ENCODE measurements around the gene SH2D6.

DNA sequence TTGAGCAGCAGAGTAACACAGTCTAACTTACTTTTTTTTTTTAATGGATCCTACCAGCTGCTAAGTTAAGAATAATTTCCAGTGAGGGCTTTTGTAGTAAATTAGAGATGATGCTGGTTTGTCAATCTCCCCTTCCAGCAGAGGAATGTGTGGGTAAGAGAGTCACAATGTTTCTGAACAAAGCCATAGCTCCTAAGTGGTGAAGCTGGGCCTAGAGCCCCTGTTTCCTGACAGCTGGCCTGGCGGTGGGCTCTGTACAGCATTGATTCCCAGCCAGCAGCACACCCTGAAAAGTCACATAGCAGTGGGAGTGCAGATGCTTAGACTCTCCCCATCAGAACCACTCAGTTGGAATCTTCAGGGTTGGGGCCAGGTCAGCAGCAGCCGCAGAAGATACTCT, 32.8 kb upstream of the SH2D6 start:
- TF ChIP-seq, protein P1, sequence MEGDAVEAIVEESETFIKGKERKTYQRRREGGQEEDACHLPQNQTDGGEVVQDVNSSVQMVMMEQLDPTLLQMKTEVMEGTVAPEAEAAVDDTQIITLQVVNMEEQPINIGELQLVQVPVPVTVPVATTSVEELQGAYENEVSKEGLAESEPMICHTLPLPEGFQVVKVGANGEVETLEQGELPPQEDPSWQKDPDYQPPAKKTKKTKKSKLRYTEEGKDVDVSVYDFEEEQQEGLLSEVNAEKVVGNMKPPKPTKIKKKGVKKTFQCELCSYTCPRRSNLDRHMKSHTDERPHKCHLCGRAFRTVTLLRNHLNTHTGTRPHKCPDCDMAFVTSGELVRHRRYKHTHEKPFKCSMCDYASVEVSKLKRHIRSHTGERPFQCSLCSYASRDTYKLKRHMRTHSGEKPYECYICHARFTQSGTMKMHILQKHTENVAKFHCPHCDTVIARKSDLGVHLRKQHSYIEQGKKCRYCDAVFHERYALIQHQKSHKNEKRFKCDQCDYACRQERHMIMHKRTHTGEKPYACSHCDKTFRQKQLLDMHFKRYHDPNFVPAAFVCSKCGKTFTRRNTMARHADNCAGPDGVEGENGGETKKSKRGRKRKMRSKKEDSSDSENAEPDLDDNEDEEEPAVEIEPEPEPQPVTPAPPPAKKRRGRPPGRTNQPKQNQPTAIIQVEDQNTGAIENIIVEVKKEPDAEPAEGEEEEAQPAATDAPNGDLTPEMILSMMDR (IDR thresholded peaks at IDR 0.05; ENCODE audit: low read length) = no peak
- TF ChIP-seq EZH2 (optimal IDR thresholded peaks at IDR 0.05; ENCODE audit: low read depth, low read length) = no peak

All from MM.1S (cell line).